ENCODE measurements around the gene MAGEA11.
"Not testable (repeated sequence)": the region's sequence is repeated elsewhere in the genome, so short reads cannot be mapped to it uniquely, and the experiment has no call there.

The MAGEA11 gene, protein sequence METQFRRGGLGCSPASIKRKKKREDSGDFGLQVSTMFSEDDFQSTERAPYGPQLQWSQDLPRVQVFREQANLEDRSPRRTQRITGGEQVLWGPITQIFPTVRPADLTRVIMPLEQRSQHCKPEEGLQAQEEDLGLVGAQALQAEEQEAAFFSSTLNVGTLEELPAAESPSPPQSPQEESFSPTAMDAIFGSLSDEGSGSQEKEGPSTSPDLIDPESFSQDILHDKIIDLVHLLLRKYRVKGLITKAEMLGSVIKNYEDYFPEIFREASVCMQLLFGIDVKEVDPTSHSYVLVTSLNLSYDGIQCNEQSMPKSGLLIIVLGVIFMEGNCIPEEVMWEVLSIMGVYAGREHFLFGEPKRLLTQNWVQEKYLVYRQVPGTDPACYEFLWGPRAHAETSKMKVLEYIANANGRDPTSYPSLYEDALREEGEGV

DNA sequence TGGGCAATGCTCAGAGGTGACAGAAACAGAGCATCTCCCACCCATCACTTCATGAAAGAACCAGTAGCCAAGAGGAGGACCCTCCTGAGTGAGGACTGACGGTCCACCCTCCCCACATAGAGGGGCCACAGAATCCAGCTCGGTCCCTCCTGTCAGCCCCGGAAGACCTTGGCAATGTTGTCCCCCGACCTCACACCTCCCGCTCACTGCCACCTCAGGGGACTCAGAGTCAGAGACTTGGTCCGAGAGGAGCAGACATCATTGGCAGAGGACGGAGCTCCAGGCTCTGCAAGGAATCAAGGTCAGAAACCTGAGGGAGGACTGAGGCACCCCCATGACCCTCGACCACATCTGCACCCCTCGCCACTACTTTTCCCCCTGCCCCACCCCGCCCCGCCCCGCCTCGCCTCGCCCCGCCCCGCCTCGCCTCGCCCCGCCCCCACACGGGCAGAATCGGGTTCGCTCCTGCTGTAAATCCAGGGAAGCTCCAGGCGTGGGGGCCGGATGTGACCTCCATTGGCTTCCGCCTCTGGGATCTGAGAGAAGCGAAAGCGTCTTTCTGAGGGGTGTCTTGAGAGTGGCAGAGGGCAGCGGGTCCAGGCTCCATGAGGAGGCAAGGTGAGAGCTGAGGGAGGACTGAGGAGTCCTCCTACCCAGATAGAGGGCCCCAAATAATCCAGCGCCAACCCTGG is at the start of gene MAGEA11:
TSS of gene MAGEA11 (plus strand) at position 516 of the 692 bp plus-strand sequence. CDS start 1,100 bp downstream, outside the sequence.
- DNase-seq, result no peak

DNA sequence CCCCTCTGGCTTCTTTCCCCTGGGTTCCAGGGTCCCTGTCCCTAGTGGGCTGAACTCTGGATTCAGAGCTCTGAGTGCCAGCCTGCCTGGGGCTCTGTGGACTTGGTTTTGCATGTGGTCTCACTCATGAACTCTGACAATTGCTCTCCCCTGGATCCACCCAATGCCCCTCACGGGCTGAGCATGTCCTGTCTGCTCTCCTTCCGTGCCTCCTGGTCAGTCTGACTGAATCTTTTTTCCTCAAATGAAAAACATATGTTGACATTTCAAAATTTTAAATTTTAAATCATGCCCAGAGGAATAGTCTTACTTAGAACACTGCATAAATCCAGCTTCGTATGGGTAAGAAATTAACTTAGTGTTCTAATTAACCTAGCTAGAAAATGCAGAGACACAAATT is 36.8 kb upstream of the MAGEA11 start:
- not testable (repeated sequence) for DNase-seq

DNA sequence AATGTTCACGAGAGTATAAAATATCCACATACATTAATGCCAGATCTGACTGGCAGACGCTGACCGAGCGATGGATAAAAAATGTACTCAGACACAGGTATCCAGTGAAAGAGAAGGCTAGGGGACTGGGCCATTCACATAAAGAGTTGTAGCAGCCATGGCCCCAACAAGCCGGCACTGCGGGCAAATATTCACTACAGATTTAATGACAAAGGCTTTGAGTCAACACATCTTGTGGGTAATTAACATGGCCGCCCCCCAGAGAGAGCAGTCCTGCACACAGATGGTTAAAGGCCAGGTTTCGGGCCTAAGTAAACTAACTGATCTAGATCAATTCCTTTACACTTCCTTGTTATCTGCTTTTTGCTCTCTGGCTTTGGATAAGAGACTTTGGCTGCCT is 36.3 kb upstream of the MAGEA11 start:
- DNase-seq, result not testable (repeated sequence)

DNA sequence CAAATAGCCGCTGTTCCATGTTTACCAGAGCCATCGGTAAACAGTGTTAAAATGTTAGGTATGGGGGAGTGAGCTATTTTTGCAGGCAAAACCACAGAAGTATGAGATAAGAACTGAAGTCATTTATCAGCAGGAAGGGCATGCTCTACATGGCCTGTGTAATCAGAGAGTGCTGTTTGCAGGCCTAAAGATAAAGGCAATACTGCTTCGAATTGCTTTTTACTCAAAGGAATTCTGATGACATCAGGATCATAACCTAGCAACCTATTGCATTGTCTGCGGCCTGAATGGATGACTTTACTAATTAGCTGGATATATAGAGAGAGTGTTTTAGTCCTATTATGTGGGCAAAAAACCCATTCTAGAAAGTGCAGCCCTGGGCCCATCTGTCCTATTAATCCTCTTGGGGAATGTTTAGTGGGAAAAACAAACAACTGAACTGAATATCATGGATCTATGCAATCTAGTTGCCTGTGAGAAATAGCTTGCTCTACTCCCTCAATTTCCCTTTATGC is 32.6 kb upstream of the MAGEA11 start:
- DNase-seq, result not testable (repeated sequence)

- no peak for DNase-seq
Observed at GRCh38 chrX:149681182-149681581, 30.7 kb upstream of the MAGEA11 start.

DNA sequence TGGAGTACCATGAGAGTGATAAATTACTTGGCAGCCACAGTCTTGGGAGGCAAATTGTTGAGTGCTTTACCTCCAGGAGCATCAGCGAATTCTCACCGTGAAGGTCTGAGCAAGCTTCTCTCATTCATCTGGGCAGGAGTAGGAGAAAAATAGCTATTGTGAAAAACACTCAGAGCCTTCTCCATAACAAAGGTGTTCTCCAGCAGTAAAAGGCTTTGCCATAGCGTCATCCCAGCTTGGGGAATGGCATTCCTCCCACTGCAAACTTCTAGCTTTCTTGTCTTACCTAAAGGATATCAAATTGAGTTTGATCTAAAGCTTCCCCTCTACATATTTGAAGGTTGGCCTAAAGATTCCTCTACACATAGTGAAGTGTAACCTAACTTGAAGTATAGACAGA is 29.8 kb upstream of the MAGEA11 start:
- DNase-seq, result no peak

DNA sequence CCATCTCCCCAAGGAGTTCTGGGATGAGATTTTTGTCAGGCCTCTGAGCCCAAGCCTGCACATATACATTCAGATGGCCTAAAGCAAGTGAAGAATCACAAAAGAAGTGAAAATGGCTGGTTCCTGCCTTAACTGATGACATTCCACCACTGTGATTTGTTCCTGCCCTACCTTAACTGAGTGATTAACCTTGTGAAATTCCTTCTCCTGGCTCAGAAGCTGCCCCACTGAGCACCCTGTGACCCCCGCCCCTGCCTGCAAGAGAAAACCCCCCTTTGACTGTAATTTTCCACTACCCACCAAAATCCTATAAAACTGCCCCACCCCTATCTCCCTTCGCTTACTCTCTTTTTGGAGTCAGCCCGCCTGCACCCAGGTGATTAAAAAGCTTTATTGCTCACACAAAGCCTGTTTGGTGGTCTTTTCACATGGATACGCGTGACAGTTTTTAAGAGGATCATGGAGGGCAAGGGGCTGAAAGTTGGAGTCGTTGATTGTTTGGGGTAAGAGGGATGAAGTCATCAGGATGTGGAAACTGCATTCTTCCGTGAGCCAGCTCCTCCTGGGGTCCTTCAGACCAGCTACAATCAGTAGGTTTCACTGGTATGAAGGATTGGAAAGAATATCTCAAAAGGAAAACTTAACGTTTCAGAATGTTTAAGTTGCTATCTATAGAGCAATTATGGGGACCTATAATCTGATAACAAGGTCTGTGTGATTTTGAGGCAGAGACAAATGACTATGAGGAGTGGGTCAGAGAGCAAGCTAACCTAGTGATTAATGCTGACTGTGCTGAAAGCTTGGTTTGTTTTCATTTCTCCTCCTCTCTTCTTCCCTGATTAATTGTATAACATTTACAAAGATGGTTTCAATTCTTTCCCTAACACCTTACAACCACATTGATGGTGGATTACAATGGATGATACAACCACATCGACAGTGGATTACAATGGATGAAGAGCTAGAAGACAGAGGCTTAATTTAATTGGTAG is 28.6 kb upstream of the MAGEA11 start:
- no peak for DNase-seq

GRCh38 chrX:149683966-149684730 is 27.7 kb upstream of the MAGEA11 start:
- no peak for DNase-seq

DNA sequence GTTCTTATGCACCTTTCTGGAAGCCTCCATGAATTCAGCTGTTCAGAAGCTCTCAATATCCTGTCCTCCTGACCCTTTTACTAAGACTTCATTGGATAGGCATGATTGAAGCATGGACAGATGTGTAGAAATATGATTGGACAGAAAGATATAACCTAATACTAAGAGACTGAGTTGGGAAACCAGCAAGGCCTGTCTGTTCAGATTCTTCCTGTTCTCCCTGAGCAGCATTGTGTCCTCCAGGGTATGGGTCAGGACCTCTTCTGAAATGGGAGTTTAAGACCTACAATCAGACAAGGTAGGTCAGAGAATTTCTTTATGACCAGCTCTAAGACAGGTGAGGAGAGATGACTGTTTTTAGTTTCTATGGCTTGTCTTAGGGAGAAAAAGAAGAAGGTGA is 23.9 kb upstream of the MAGEA11 start:
- no peak for DNase-seq

- DNase-seq, result no peak
Observed at GRCh38 chrX:149688552-149688951, 23.3 kb upstream of the MAGEA11 start.

DNA sequence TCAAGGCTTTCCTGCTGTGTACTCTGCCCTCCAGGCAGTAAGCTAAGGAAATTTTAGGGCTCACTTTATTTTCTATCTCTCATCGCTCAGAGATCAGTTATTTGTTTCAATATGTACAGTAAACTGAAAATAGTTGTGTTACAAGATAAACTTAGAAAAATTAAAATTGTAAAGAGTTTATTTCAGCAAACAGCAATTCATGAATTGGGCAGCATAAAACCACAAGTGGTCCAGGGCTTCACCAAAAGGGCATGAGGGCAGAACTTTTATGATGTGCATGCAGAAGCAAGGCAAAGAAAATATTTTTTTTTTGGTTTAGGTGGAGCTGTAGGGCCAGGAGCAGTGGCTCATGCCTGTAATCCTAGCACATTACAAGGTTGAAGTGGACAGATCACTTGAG is 20.1 kb upstream of the MAGEA11 start:
- no peak for DNase-seq

- not testable (repeated sequence) for DNase-seq
Observed at GRCh38 chrX:149692686-149693272, 19.1 kb upstream of the MAGEA11 start.

DNA sequence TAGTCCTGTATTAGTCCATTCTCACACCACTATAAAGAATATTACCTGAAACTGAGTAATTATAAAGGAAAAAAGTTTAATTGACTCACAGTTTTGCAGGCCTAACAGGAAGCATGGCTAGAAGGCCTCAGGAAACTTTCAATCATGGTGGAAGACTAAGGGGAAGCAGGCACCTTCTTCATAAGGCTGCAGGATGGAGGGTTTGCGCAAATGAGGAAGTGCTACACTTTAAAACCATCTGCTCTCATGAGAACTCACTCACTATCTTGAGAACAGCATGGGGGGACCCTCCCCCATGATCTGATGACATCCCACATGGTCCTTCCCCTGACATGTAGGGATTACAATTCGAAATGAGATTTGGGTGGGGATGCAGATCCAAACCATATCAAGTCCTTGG is 12.1 kb upstream of the MAGEA11 start:
- DNase-seq, result no peak

- no peak for DNase-seq
Observed at GRCh38 chrX:149704664-149705063, 7.2 kb upstream of the MAGEA11 start.

DNA sequence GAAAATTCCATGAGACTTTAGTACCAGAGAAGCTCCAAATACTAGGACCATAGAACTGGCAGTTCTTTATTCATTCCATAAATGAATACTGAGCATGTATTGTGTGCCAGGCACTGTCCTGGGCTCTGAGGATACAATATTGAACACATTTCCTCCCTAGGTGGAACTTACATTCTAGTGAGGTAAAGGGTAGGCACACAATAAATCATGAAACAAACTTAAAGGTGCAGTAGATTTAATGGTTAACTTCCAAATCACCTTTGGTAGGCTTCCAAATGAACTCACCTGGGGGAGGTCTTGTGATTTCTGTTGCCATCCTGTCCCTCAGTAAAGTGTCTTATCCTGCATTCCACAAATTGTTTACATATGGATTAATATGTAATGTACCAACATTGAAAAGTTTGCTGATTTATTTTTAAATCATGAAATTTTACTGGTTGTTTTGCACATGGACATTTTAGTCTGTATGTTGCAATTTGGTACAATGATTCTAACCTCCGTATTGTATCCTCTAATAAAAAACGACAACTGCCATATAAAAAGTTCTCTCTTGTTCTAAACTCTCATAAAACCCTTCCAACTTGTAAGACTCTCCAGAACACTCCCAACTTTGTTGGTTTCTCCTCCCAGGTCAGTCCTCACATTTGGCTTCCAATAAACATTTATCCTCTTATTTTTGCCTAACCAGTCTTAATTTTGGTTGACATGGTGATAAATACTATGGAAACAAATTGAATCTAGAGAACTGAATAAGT is 4.5 kb upstream of the MAGEA11 start:
- DNase-seq, result no peak

GRCh38 chrX:149712831-149713230 is 971 bp downstream of the MAGEA11 start:
- DNase-seq, result no peak

- no peak for DNase-seq
Observed at GRCh38 chrX:149713279-149714050, 1.6 kb downstream of the MAGEA11 start.

DNA sequence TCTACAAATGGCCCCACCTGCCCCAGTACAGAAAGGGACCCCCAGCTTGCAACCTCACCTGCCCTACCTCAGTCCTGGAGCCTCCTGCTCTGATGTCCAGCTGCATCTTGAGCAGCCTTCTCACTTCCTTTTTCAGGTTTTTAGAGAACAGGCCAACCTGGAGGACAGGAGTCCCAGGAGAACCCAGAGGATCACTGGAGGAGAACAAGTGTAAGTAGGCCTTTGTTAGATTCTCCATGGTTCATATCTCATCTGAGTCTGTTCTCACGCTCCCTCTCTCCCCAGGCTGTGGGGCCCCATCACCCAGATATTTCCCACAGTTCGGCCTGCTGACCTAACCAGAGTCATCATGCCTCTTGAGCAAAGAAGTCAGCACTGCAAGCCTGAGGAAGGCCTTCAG is 3.6 kb downstream of the MAGEA11 start:
- no peak for DNase-seq

DNA sequence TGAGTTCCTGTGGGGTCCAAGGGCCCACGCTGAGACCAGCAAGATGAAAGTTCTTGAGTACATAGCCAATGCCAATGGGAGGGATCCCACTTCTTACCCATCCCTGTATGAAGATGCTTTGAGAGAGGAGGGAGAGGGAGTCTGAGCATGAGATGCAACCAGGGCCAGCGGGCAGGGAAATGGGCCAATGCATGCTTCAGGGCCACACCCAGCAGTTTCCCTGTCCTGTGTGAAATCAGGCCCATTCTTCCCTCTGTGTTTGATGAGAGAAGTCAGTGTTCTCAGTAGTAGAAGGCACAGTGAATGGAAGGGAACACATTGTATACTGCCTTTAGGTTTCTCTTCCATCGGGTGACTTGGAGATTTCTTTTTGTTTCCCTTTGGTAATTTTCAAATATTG is 4.8 kb downstream of the MAGEA11 start:
- DNase-seq, result no peak

- no peak for DNase-seq
Observed at GRCh38 chrX:149717803-149718202, 5.9 kb downstream of the MAGEA11 start.

Measured in NCI-H524 (cell line).